HepG2 (cell line): ENCODE results near the gene TIMM23.

Source experiments
- CTCF ChIP-seq: sonication (generic); formaldehyde crosslinking; IDR thresholded peaks from 2 replicates; pipeline ENCODE4 v1.5.0; 2020; ENCODE audit warnings: mild to moderate bottlenecking, missing genetic modification reagents, moderate library complexity
- ZGPAT ChIP-seq: IDR thresholded peaks from 2 replicates; pipeline ENCODE4 v1.6.1; 2016; ENCODE audit warnings: mild to moderate bottlenecking
- ZNF263 ChIP-seq: sonication (generic); formaldehyde crosslinking; IDR thresholded peaks from 2 replicates; pipeline ENCODE4 v1.4.0; 2020; ENCODE audit warnings: missing genetic modification reagents

GRCh38 chr10:46026106-46026505 lies 53.8 kb downstream of the TIMM23 start:
- TF ChIP-seq ZGPAT (CRISPR knock-in tag) = no peak
- no peak for TF ChIP-seq CTCF
- no peak for TF ChIP-seq ZNF263 (CRISPR knock-in tag)
